Measurements from ENCODE around the gene ABCC4. TPM values are rescaled to one million over a fixed set of nuclear protein-coding genes. Genes with fewer than 3 reads are reported as not detected.

Gene ABCC4
- total RNA-seq, 1 donor from 2014 or later: 21.7 TPM

- H3K9me3 Mint-ChIP-seq: no peaks in the 10 kb centered on the region
- peaks cover 5% of the 10 kb centered on the region for H3K36me3 Mint-ChIP-seq
Observed at GRCh38 chr13:95247171-95247570, 54.1 kb downstream of the ABCC4 start.

GRCh38 chr13:95246292-95247082 lies 54.8 kb downstream of the ABCC4 start:
- no peak for TF ChIP-seq CTCF (conservative IDR thresholded peaks at IDR 0.05)
- H3K27ac Mint-ChIP-seq: no peak overlapping the region
- no peaks in the 10 kb centered on the region for H3K27me3 Mint-ChIP-seq
- no peaks in the 10 kb centered on the region for H3K9me3 Mint-ChIP-seq
- peaks cover 8% of the 10 kb centered on the region for H3K36me3 Mint-ChIP-seq
- H3K4me3 Mint-ChIP-seq: no peak overlapping the region
- DNase-seq (ENCODE audit: extremely low spot score, unreplicated experiment): no peak
- no peaks in the 10 kb centered on the region for H3K4me1 Mint-ChIP-seq (ENCODE audit: unreplicated experiment)

More at GRCh38 chr13:95247171-95247570, 54.1 kb downstream of the ABCC4 start:
- no peaks in the 10 kb centered on the region for H3K27me3 Mint-ChIP-seq
- no peak for DNase-seq (ENCODE audit: extremely low spot score, unreplicated experiment)
- no peak for TF ChIP-seq CTCF (conservative IDR thresholded peaks at IDR 0.05)
- no peaks in the 10 kb centered on the region for H3K4me1 Mint-ChIP-seq (ENCODE audit: unreplicated experiment)
- no peak overlapping the region for H3K4me3 Mint-ChIP-seq
- H3K27ac Mint-ChIP-seq: no peak overlapping the region

GRCh38 chr13:95245071-95245470 lies 56.2 kb downstream of the ABCC4 start:
- H3K27ac Mint-ChIP-seq: no peak overlapping the region
- TF ChIP-seq CTCF (conservative IDR thresholded peaks at IDR 0.05): no peak

GRCh38 chr13:95243207-95243606 lies 58.0 kb downstream of the ABCC4 start:
- Mint-ChIP-seq H3K4me3 (no peak overlapping the region), H3K27ac (no peak overlapping the region), H3K36me3 (peaks cover 11% of the 10 kb centered on the region), H3K27me3 (no peaks in the 10 kb centered on the region), H3K9me3 (no peaks in the 10 kb centered on the region), H3K4me1 (ENCODE audit: unreplicated experiment) (no peaks in the 10 kb centered on the region)
- DNase-seq (ENCODE audit: extremely low spot score, unreplicated experiment): no peak
- no peak for TF ChIP-seq CTCF (conservative IDR thresholded peaks at IDR 0.05)

More at GRCh38 chr13:95245071-95245470, 56.2 kb downstream of the ABCC4 start:
- Mint-ChIP-seq H3K27me3 (no peaks in the 10 kb centered on the region), H3K4me1 (ENCODE audit: unreplicated experiment) (no peaks in the 10 kb centered on the region), H3K4me3 (no peak overlapping the region), H3K36me3 (peaks cover 11% of the 10 kb centered on the region), H3K9me3 (no peaks in the 10 kb centered on the region)
- no peak for DNase-seq (ENCODE audit: extremely low spot score, unreplicated experiment)

GRCh38 chr13:95241321-95241720 lies 59.9 kb downstream of the ABCC4 start:
- peaks cover 6% of the 10 kb centered on the region for H3K36me3 Mint-ChIP-seq
- no peaks in the 10 kb centered on the region for H3K9me3 Mint-ChIP-seq
- H3K4me3 Mint-ChIP-seq: no peak overlapping the region

More at GRCh38 chr13:95241321-95241720, 59.9 kb downstream of the ABCC4 start:
- Mint-ChIP-seq H3K4me1 (ENCODE audit: unreplicated experiment) (peaks cover 4% of the 10 kb centered on the region), H3K27ac (no peak overlapping the region), H3K27me3 (no peaks in the 10 kb centered on the region)
- no peak for DNase-seq (ENCODE audit: extremely low spot score, unreplicated experiment)
- no peak for TF ChIP-seq CTCF (conservative IDR thresholded peaks at IDR 0.05)
